CMK (cell line): Measurements from ENCODE around the gene SERPINF2.
"Not testable (repeated sequence)": the region's sequence is repeated elsewhere in the genome, so short reads cannot be mapped to it uniquely, and the experiment has no call there.

Source experiments
- DNase-seq: peaks from one replicate; pipeline ENCODE4 v3.0.0-alpha.2; 2010; ENCODE audit warnings: low read depth

SERPINF2 gene

DNA sequence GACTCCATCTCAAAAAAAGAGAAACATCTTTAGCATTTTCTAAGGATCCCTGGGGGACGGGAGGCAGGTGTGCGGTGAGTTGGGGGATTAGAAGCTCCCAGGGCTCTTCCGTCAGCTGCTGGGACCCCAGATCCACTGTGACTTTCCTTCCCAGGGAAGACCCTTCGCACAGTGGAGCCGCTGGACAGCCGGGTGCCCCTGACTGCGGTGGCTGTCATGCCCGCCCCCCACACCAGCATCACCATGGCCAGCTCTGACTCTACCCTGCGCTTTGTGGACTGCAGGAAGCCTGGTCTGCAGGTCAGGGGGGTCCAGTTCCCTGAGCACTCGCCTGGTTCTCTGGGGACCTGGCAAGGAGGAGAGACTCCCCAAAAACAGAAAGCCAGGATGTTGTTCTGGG is 7.3 kb upstream of the SERPINF2 start:
- DNase-seq = no peak

DNA sequence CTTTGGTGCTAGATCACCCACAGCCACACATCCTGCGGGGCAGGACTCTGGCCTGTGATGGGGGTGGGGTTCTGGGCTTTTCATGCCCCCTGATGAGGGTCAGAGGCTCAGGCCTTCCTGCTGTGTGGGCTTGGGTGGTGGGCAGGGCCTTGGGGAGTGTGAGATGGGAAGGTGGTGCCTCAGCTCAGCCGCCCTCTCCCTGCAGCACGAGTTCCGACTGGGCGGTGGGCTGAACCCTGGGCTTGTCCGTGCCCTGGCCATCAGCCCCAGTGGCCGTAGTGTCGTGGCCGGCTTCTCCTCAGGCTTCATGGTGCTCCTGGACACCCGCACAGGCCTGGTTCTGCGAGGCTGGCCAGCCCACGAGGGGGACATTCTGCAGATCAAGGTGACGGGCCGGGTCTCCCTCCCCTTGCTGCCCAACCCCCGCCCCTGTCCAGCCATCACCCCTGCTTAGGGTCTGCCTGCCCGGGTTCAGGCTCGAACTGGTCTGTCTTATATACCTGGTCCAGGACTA is 6.8 kb upstream of the SERPINF2 start:
- DNase-seq = no peak

DNA sequence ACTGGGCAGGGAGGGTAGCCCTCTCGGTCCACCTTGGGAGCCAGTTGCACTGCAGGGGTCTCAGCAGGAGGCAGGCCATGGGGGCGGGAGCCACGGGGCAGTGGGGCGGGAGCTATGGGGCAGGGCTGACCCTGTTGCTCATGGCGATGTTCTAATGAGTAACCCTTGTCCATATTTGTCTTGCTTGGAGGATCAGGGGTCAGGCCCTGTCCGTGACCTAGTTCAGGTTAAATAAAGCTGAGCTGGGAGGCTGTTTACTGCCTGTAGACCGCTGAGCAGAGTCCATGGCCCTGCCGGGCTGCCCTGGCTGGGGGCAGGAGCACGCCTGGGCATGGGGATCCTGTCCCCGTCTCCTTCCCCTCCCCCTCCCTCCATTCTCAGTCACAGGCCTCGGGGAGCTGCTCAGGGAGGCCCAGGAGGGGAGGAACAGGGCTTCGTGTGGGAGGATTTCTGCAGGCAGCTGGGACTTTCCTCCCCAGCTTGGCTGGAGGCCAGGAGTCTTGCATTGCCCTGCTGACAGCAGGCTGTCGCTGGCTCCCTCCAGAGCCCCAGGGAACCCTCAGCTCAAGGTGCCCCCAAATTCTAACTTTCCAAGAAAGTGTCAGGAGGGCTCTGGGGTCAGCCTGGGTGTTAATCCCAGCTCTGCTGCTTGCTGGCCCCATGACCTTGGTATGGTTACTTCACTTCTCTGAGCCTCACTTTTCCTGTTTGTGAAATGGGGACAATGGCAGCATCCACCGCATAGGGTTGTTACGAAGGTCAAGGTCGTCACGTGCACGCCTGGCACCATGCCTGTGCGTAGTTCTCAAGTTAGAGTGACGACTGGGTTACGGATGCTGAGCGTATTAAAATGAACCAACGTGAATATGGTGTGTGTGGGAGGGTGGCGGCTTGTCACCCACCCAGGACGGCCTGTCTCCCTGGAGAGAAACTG is 6.1 kb upstream of the SERPINF2 start:
- DNase-seq = no peak

DNA sequence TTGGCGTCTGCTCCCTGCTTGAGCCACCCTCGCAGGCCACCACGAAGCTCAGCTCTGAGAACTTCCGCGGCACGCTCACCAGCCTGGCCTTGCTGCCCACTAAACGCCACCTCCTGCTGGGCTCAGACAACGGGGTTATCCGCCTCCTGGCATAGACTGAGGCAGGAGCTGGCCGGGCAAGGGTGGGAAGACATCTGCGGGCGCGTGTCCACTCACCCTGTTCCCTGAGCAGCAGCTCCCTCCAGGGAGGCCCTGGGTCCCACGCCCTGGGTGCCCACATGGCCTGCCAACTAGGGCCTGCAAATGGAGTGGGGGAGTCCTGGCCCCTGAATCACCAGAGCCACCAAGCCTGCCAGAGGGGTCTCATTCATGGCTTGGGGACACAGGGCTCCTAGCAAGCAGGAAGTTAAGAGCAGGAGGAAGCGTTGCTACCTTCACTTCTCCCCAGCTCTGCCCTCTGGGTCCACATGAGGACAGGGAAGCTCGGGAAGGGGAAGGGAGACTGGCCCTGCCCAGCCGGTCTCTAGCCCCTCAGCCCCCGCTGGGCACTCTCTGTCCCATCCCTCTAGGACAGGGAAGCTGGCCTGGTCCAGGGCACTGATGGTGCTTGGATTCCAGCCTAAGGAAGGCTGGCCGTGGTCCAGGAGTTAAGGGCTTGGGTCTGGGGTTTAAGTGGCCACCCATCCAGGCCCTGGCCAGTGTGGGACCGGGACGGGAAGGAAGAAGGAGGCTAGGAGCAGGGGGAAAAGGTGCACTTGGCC is 5.0 kb upstream of the SERPINF2 start:
- DNase-seq = no peak

GRCh38 chr17:1741899-1742298 is 772 bp upstream of the SERPINF2 start:
- not testable (repeated sequence) for DNase-seq

GRCh38 chr17:1743088-1743439 is 393 bp downstream of the SERPINF2 start:
- DNase-seq = no peak

DNA sequence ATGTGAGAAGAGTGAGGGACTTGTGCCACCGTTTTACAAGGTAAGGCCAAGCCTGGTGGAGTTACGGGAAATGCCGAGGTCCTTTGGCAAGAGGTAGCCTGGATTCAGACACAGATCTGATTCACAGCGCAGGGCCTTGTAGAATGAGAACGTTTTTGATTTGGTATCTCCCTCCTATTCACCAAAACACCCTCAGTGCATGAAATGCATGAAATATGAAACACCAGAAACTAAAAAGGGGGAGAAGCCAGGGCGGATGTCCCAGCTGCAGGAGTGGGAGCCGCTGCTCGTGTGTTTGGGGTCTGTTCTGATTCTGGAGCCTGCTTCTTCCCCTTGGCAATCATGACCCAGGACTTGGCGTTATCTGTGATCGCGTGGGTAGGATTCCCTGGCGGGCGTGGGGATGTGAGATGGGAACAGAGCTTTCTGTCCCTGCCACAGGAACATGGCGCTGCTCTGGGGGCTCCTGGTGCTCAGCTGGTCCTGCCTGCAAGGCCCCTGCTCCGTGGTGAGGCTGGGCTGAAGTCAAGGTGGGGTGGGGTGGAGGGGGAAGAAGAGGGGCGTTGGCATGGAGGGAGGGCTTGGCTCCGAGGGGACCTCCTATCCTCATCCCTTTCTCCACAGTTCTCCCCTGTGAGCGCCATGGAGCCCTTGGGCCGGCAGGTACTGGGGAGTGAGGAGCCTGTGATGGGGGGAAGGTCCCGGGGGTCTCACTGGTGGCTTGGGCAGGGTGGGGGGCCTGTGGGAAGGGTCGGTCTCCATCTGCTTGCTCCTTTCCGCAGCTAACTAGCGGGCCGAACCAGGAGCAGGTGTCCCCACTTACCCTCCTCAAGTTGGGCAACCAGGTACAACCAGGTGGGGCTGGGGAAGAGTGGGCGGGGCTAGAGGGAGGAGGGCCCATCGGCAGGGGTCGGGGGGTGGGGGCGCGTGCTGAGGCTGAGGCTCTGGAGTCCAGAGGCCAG is 2.2 kb downstream of the SERPINF2 start:
- no peak for DNase-seq

DNA sequence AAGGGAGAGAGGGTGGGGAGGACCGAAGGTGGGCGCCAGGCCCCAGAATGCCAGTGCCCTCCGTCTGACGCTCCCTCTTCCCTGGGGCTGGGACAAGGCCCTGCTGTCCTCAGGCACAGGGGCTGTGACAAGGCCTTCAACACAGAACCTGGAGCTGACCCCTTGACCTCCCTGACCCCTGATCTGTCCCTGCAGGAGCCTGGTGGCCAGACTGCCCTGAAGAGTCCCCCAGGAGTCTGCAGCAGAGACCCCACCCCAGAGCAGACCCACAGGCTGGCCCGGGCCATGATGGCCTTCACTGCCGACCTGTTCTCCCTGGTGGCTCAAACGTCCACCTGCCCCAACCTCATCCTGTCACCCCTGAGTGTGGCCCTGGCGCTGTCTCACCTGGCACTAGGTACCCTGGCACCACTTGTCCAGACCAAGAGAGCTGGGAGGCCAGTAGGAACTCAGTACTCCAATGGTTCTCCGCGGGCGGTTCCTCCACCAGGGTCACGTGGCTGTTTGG is 2.9 kb downstream of the SERPINF2 start:
- DNase-seq = no peak

- DNase-seq = no peak
These were observed 4.4 kb downstream of the SERPINF2 start for GRCh38 chr17:1746975-1747543.

GRCh38 chr17:1750628-1751027 is 8.0 kb downstream of the SERPINF2 start:
- DNase-seq = no peak

GRCh38 chr17:1752425-1753262 is 10.0 kb downstream of the SERPINF2 start:
- no peak for DNase-seq

DNA sequence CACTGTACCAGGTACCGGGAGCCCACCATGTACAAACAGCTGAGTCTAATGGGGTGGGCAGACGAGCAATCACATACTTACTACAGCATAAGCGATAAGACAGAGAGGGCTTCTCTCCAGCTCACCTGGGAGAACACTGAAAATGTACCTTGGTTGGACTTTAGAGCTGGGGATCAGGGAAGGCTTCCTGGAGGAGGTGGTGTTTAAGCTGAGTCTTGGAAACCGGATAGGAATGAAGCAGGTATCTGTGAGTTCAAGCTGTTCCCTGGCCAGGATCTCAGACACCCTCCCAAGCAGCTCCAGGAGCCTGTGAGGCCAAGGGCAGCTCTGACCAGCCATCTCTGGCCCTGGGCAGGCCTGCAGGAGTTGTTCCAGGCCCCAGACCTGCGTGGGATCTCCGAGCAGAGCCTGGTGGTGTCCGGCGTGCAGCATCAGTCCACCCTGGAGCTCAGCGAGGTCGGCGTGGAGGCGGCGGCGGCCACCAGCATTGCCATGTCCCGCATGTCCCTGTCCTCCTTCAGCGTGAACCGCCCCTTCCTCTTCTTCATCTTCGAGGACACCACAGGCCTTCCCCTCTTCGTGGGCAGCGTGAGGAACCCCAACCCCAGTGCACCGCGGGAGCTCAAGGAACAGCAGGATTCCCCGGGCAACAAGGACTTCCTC is 11.2 kb downstream of the SERPINF2 start:
- no peak for DNase-seq

DNA sequence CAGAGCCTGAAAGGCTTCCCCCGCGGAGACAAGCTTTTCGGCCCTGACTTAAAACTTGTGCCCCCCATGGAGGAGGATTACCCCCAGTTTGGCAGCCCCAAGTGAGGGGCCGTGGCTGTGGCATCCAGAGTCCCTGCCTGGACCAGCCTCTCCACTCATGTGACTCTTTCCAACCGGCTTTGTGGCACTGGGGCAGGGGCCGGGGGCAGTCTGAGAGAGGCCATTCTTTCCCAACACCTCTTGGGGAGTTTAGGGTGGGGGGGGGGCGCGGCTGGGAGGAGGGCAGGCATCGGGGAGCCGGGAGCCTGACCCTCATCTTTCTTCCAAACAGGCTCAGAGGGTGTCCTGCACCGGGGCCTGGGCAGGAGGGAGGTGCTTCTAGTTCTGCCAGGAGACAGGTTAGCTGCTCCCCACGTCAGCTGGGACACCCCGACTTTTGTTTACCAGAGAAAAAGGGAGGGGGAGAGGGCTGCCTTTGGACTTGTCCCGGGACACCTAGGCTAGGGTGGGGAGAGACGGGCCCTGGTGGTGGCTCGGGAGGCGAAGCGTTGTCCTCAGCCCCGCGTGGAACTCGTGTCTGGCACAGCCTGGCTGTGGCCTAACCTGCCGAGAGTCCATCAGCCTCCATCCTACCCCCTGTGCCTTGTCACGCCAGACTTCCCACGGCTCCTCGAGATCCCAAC is 11.9 kb downstream of the SERPINF2 start:
- no peak for DNase-seq

DNA sequence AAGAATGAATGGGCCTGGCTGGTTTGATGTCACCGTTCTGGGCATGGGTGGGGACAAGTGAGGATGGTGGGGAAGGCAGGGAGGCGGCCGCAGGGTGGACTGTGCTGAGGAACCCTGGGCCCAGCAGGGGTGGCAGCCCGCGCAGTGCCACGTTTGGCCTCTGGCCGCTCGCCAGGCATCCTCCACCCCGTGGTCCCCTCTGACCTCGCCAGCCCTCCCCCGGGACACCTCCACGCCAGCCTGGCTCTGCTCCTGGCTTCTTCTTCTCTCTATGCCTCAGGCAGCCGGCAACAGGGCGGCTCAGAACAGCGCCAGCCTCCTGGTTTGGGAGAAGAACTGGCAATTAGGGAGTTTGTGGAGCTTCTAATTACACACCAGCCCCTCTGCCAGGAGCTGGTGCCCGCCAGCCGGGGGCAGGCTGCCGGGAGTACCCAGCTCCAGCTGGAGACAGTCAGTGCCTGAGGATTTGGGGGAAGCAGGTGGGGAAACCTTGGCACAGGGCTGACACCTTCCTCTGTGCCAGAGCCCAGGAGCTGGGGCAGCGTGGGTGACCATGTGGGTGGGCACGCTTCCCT is 12.7 kb downstream of the SERPINF2 start:
- no peak for DNase-seq

DNA sequence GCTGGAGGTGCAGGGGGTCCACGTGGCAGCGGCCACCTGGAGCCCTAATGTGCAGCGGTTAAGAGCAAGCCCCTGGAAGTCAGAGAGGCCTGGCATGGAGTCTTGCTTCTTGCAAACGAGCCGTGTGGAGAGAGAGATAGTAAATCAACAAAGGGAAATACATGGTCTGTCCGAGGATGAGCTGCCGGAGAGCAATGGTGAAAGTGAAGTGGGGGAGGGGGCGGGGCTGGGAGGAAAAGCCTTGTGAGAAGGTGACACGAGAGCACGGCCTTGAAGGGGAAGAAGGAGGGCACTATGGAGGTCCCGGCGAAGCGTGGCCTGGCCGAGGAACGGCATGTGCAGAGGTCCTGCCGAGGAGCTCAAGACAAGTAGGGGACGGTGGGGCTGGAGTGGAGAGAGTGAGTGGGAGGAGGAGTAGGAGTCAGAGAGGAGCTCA is 13.2 kb downstream of the SERPINF2 start:
- no peak for DNase-seq

GRCh38 chr17:1758807-1759206 is 16.1 kb downstream of the SERPINF2 start:
- DNase-seq = no peak

- no peak for DNase-seq
These were observed 16.9 kb downstream of the SERPINF2 start for GRCh38 chr17:1759529-1759928.

DNA sequence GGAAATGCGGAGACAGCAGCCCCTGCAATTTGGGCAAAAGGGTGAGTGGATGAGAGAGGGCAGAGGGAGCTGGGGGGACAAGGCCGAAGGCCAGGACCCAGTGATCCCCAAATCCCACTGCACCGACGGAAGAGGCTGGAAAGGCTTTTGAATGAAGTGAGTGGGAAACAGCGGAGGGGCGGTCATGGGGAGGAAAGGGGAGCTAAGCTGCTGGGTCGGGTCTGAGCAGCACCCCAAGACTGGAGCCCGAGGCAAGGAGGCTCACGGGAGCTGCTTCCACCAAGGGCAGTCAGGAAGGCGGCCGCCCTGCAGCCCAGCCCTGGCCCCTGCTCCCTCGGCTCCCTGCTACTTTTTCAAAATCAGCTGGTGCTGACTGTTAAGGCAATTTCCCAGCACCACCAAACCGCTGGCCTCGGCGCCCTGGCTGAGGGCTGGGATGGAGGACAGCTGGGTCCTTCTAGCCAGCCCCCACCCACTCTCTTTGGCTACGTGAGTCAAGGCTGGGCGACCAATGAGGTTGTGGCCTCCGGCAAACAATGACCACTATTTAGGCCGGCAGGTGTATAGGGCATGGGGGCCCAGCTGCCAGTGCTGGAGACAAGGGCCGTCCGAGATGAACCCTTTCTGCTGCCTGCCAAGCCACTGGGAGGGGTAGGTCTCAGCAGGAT is 19.7 kb downstream of the SERPINF2 start:
- DNase-seq = no peak
